Bronchial epithelial cell (primary cell): Measurements from ENCODE around the gene AVPR2. TPM values are rescaled to one million over a fixed set of nuclear protein-coding genes. Genes with fewer than 3 reads are reported as not detected.

Experiments
- DNase-seq: peaks from one replicate; pipeline ENCODE4 v3.0.0-alpha.2; 2010; ENCODE audit warnings: low read depth
- FAIRE-seq: peaks from 2 replicates; lab custom pipeline; 2011; peaks lifted over from hg19 to GRCh38; lab: Jason Lieb, UNC
- H3K27me3 ChIP-seq: 2 replicates; pipeline ENCODE4 v1.5.1; 2011; ENCODE audit warnings: low read length; ENCODE audit not compliant: control insufficient read depth, insufficient read depth
- H3K36me3 ChIP-seq: 2 replicates; pipeline ENCODE4 v1.5.1; 2011; ENCODE audit warnings: low read length; ENCODE audit not compliant: control insufficient read depth, insufficient read depth
- H3K4me3 ChIP-seq: 2 replicates; pipeline ENCODE4 v1.5.1; 2011; ENCODE audit warnings: mild to moderate bottlenecking, low read depth, low read length, control low read depth
- CTCF ChIP-seq: IDR thresholded peaks from 2 replicates; pipeline ENCODE4 v1.5.1; 2011; ENCODE audit warnings: mild to moderate bottlenecking, moderate library complexity, low read length, control low read depth, inconsistent platforms; ENCODE audit not compliant: insufficient read depth, severe bottlenecking
- total RNA-seq: library from RNA; depleted of rRNA; stranded (reverse); fragments of >200 nt; gene quantifications from 2 replicates; pipeline ENCODE4 v1.2.1, GENCODE V29; 2014

Gene AVPR2
- total RNA-seq, 1 donor from 2014 or later: not detected

DNA sequence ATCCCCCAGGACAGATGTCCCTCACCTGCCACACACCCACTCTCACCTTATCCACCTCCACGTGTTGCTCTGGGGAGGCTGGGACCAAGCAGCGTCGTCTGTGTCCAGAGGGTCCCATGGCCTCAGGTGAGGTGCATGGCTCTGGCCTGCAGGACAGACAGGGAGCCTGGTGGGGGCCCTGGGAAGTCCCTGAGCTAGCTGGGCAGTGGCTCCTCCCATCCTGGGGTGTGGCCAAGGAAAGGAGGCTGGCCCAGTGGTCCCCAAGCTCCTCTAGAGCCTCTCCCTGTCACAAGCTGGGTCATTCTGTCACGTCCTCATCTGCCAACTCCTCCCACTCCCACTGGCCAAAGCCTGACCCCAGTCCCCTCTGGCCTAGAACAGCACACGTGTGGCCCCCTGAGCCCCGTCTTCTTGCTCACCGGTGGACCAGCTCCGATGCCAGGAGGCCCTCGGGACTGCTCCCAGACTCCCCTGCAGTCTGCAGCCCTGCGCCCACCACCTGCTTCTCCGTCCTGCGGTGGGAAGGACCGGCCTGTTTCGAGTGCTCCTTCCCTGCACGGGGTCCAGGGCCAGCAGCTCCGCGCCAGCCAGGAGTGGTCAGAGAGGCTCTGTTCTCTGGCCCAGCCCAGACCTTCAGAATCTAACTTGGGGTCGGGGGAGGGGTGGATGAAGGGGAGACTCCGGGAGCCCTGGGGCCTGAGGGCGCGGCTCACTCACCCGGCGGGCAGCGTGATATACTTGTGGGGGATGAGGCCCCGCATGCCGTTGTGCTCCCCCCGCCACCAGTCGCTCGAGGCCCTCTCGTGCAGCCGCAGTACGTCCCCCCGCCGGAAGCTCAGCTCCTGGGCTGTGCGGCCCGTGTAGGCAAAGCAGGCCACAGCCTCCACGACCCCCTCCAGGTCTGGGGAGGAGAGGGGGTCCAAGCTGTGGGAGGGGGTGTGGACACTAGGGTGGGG, 4.8 kb downstream of the AVPR2 start:
- TF ChIP-seq CTCF: no peak
- no peak for FAIRE-seq
- no peaks in the 10 kb centered on the region for H3K27me3 ChIP-seq
- no peak for DNase-seq
- H3K36me3 ChIP-seq: no peaks in the 10 kb centered on the region
- H3K4me3 ChIP-seq: no peak overlapping the region

- H3K27me3 ChIP-seq: no peaks in the 10 kb centered on the region
- TF ChIP-seq CTCF: no peak
- FAIRE-seq (no peak), DNase-seq (no peak)
- H3K36me3 ChIP-seq: no peaks in the 10 kb centered on the region
- H3K4me3 ChIP-seq: no peak overlapping the region
Observed at GRCh38 chrX:153909980-153910360, 5.5 kb downstream of the AVPR2 start.

GRCh38 chrX:153910446-153910845, 6.0 kb downstream of the AVPR2 start:
- Histone ChIP-seq H3K36me3 (no peaks in the 10 kb centered on the region), H3K27me3 (no peaks in the 10 kb centered on the region), H3K4me3 (no peak overlapping the region)
- no peak for DNase-seq
- FAIRE-seq: no peak
- no peak for TF ChIP-seq CTCF

DNA sequence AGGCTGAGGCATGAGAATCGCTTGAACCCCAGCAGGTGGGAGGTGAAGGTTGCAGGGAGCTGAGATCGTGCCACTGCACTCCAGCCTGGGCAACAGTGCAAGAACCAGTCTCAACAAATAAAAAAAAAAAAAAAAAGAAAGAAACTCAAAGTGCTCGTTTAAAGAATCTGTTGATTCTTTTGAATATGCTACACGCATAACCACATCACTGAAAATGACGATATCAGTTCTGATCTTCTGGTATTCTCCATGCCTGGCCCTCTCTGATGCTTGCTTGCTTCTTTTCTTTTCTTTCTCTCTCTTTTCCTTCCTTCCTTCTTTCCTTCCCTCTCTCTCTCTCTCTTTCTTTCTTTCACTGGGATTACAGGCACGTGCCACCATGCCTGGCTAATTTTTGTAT, 7.3 kb downstream of the AVPR2 start:
- TF ChIP-seq CTCF: no peak
- no peaks in the 10 kb centered on the region for H3K27me3 ChIP-seq
- DNase-seq: no peak
- H3K36me3 ChIP-seq: no peaks in the 10 kb centered on the region
- H3K4me3 ChIP-seq: no peak overlapping the region
- no peak for FAIRE-seq

DNA sequence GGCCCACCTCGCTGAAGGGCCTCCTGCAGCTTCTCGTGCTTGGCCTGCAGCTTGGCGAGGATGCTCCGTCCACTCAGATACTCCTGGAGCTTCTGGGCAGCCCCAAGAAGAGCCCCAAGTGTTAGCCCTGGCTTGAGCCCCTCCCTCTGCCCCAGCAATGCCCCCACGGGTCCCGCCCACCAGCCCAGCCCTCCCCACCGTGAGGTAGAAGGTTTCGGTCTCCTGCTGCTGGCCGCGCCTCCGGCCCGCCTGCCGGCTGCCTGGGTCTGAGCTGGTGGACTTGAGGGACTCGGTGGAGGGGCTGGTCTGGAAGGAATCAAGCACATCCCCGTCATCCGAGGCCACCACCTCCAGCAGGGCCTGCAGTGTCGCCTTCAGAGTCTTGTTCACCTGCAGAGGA, 8.7 kb downstream of the AVPR2 start:
- DNase-seq: no peak
- Histone ChIP-seq H3K27me3 (no peaks in the 10 kb centered on the region), H3K4me3 (no peak overlapping the region), H3K36me3 (no peaks in the 10 kb centered on the region)
- no peak for TF ChIP-seq CTCF
- no peak for FAIRE-seq
